GM12873 (cell line): ENCODE data around the gene SIGLECL1.
"Not testable (repeated sequence)": the region's sequence is repeated elsewhere in the genome, so short reads cannot be mapped to it uniquely, and the experiment has no call there.

Experiments used
- TF ChIP-seq, protein P1 (sequence below): IDR thresholded peaks from 2 replicates; pipeline ENCODE4 v1.5.1; 2012; ENCODE audit warnings: low read depth, mild to moderate bottlenecking, moderate library complexity, low read length, control low read depth; ENCODE audit not compliant: insufficient read depth; ENCODE audit errors: missing control alignments

The SIGLECL1 gene

DNA sequence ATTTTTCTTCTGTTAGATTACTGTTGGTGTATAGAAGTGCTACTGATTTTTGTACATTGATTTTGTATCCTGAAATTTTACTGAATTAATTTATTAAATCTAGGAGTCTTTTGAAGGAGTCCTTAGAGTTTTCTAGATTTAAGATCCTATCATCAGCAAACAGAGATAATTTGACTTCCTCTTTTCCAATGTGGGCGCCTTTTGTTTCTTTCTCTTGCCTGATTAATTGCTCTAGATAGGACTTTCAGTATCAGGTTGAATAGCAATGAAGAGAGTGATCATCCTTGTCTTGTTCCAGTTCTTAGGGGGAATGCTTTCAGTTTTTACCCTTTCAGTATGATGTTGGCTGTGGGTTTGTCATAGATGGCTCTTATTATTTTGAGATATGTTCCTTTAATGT lies 31.6 kb upstream of the SIGLECL1 start:
- TF ChIP-seq, protein P1, sequence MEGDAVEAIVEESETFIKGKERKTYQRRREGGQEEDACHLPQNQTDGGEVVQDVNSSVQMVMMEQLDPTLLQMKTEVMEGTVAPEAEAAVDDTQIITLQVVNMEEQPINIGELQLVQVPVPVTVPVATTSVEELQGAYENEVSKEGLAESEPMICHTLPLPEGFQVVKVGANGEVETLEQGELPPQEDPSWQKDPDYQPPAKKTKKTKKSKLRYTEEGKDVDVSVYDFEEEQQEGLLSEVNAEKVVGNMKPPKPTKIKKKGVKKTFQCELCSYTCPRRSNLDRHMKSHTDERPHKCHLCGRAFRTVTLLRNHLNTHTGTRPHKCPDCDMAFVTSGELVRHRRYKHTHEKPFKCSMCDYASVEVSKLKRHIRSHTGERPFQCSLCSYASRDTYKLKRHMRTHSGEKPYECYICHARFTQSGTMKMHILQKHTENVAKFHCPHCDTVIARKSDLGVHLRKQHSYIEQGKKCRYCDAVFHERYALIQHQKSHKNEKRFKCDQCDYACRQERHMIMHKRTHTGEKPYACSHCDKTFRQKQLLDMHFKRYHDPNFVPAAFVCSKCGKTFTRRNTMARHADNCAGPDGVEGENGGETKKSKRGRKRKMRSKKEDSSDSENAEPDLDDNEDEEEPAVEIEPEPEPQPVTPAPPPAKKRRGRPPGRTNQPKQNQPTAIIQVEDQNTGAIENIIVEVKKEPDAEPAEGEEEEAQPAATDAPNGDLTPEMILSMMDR: no peak

DNA sequence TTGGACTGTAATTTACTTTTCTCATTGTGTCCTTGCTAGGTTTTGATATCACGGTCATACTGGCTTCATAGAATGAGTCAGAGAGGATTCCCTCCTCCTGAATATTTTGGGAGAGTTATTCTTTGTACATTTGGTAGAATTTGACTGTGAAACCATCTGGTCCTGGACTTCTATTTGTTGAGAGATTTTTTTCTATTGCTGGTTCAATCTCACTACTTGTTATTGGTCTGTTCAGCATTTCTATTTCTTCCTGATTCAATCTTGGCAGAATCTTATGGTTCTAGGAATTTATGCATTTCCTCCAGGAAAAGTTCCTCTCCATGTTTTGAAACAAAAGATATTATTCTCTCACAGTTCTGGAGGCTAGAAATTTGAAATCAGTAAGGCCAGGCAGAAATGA lies 30.9 kb upstream of the SIGLECL1 start:
- TF ChIP-seq, protein P1: no peak

DNA sequence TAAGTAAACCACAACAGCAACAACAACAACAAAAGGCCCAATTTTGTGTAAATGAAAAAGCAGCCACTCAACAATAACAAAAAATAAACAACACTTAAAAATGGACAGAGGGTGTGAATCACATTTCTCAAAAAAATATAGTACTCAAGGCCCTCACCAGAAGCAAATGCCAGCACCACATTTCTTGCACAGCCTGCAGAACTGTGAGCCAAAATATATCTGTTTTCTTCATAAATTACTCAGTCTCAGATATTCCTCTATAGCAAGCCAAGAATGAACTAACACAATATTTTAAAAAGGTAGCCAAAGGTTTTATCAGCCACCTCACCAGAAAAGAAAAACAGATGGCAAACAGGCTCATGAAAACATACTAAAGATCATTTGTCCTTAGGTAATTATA lies 29.9 kb upstream of the SIGLECL1 start:
- TF ChIP-seq, protein P1: no peak

DNA sequence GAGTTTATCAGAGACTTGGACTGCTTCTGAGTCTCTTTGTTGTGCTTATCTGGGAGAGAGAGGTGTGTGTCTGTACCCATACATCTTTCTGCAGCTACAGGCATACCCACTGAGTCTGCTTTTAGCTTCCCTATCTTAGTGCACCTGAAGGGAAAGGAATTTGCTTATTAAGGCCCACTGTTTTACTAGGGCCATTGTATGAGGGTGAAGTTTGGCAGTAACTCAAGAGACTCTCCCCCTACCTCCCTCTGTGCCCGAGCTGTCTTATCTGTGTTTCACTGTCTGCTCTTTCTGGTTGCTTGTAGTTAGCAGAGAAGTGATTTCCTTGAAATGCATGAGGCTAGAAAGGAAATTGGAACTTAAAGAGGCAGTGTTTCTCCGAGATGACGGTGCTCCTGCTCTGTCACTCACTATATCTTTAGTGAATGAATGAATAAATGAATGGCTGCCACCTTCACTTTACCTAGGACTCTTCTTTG lies 26.7 kb upstream of the SIGLECL1 start:
- TF ChIP-seq, protein P1: no peak

DNA sequence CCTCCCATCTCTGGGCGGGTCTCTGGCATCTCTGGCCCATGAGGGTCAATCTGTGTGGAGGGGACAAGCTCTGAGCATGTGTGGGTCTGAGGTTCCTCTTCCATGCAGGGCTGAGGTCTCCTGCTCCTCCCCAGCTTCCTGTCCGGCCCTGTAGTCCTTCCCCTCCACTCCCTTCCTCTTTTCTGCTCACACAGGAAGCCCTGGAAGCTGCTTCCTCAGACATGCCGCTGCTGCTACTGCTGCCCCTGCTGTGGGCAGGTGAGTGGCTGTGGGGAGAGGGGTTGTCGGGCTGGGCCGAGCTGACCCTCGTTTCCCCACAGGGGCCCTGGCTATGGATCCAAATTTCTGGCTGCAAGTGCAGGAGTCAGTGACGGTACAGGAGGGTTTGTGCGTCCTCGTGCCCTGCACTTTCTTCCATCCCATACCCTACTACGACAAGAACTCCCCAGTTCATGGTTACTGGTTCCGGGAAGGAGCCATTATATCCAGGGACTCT lies 25.9 kb upstream of the SIGLECL1 start, which contains the start of gene CD33:
TSS of gene CD33 (plus strand) at position 183 of the 496 bp plus-strand sequence. CDS start at position 222, 39 bp downstream.
- TF ChIP-seq, protein P1: not testable (repeated sequence)

DNA sequence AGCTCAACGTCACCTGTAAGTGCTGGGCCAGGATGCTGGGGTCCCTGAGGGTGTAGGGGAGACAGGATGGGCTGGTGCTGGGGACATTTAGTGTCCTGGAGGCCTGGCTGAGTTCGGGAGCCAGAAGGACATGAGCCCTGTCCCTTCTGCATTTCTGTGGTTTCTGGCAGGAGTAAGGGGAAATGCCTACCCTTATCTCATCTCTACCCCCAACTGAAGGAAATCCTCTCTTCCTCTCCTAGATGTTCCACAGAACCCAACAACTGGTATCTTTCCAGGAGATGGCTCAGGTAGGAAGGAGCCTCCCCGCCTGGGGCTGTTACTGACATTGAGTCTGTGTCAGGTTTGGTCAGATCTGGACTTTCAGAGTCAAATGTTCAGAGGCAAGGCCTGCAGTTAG lies 24.8 kb upstream of the SIGLECL1 start:
- TF ChIP-seq, protein P1: no peak

DNA sequence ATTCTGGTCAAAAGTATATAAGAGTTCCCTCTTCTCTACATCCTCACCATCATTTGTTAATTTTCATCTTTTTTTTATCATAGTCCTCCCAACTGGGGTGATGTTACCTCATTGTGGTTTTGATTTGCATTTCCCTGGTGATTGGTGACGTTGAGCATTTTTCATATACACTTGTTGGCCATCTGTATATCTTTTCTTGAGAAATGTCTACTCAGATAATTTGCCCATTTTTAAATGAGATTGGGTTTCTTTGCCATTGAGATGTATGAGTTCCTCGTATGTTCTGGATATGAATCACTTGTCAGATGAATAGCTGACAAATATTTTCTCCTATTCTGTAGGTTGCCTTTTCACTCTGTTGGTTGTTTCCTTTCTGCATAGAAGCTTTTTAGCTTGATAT lies 23.6 kb upstream of the SIGLECL1 start:
- TF ChIP-seq, protein P1: no peak
